AG04450 (cell line): ENCODE measurements around the gene KCNJ15. TPM values are rescaled to one million over a fixed set of nuclear protein-coding genes. Genes with fewer than 3 reads are reported as not detected.

Source experiments
- CTCF ChIA-PET: fragments of 300-600, 350-600 bp; formaldehyde crosslinking; extraction: SDS; loops from one replicate; lab custom pipeline; 2022; ENCODE audit warnings: antibody characterized with exemption, inconsistent platforms; lab: Charles Lee
- POLR2A ChIA-PET: fragments of 350-600 bp; formaldehyde crosslinking; extraction: SDS; loops from one replicate; lab custom pipeline; 2021; ENCODE audit warnings: antibody characterized with exemption, inconsistent platforms; lab: Yijun Ruan, JAX
- DNase-seq: peaks from one replicate; pipeline ENCODE4 v3.0.0-alpha.2; 2011; ENCODE audit warnings: low read depth, low spot score
- H3K27ac ChIP-seq: one replicate; pipeline ENCODE4 v1.5.1; 2012; ENCODE audit warnings: low read depth, low read length, control low read depth
- H3K27me3 ChIP-seq: one replicate; pipeline ENCODE4 v1.6.0; 2012; ENCODE audit warnings: low read length; ENCODE audit not compliant: control insufficient read depth, insufficient read depth
- H3K4me3 ChIP-seq: 2 replicates; pipeline ENCODE4 v1.5.1; 2011; ENCODE audit warnings: mild to moderate bottlenecking, low read depth, low read length, control low read depth
- H3K9me3 ChIP-seq: 2 replicates; pipeline ENCODE4 v1.5.1; 2012; ENCODE audit warnings: low read length; ENCODE audit not compliant: control insufficient read depth, insufficient read depth
- polyA plus RNA-seq: library from polyadenylated mRNA; depleted of rRNA; stranded (reverse); fragments of >200 nt; gene quantifications from 2 replicates; pipeline ENCODE4 v1.2.3, GENCODE V29; 2011
- TF ChIP-seq, protein P1 (sequence below): IDR thresholded peaks from 2 replicates; pipeline ENCODE4 v1.5.1; 2011; ENCODE audit warnings: low read depth, low read length, control low read depth, inconsistent platforms

Gene KCNJ15
- polyA plus RNA-seq, 1 experiment: 0.07 TPM

DNA sequence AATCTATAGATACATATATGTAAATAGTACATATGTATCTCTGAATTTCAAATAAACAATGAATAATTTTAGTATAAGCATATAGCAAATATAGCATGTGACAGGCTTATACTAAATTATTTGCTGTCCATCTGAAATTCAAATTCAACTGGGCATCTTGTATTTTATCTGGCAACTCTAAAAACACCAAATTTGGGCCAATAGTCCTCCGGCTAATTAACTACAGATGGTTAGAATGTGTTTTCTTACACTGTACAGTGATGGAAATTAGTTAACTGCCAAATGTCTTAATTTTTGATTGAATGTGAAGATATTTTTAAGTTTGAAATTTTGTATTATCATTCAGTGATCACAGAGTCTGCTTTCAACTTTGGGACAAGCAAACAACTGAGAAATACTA lies 30.7 kb downstream of the KCNJ15 start:
- no peaks in the 10 kb centered on the region for H3K27me3 ChIP-seq
- TF ChIP-seq, protein P1, sequence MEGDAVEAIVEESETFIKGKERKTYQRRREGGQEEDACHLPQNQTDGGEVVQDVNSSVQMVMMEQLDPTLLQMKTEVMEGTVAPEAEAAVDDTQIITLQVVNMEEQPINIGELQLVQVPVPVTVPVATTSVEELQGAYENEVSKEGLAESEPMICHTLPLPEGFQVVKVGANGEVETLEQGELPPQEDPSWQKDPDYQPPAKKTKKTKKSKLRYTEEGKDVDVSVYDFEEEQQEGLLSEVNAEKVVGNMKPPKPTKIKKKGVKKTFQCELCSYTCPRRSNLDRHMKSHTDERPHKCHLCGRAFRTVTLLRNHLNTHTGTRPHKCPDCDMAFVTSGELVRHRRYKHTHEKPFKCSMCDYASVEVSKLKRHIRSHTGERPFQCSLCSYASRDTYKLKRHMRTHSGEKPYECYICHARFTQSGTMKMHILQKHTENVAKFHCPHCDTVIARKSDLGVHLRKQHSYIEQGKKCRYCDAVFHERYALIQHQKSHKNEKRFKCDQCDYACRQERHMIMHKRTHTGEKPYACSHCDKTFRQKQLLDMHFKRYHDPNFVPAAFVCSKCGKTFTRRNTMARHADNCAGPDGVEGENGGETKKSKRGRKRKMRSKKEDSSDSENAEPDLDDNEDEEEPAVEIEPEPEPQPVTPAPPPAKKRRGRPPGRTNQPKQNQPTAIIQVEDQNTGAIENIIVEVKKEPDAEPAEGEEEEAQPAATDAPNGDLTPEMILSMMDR: no peak
- ChIA-PET POLR2A (no interaction called here), CTCF (no interaction called here)
- H3K9me3 ChIP-seq: no peaks in the 10 kb centered on the region
- no peak overlapping the region for H3K4me3 ChIP-seq
- H3K27ac ChIP-seq: no peak overlapping the region
- DNase-seq: no peak

DNA sequence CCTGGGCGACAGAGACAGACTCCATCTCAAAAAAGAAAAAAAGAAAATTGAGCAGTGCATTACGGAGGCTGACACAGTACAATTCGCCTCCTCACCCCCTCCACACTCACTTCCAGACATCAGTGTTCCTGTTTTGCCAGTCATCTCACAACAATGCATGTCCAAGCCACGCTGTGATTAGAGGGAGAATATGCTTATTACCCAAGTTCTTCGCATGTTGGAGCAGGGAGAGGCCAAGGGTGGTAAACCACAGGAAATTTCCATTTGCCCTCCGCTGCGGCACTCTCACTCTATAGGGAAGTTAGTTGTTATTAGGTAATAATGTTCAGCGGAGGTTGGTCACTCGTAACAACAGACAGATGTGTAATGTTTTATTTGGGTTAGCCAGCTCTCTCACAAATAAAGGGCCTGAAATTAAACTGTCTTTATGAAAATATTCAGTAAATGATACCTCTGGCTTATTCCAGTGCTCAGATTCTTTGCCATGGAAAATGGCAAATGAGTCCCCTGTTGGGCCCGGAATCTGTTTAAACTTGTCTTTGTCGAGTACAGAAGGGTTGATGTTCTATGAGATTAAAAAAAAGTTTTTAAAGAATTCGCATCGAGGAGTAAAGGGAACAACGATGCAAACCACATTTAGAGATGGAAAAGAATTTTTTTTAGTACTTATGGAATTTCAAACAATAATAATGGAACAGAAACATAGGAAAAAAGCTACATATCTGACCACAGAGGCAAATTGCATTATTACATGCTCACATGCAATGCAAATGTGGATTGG lies 33.1 kb downstream of the KCNJ15 start:
- TF ChIP-seq, protein P1: no peak
- H3K27ac ChIP-seq: peak overlapping the region; percentile 42
- no peaks in the 10 kb centered on the region for H3K9me3 ChIP-seq

DNA sequence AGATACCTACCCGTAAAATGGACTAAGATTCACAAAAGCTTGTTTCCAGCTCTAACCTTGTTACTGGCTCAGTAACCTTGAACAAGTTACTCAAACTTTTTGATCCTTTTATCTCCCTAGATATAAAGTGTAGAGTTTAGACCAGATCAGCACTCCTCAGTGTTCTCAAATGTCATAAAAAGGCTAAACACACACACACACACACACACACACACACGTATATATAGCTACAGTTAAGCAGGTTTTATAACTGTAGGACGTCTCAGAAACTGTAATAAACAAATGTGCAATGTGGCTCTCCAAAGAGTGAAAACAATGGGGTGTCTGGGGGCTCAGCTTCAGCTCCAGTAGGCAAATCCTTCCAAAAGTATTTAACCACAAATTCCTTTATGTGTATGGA lies 34.0 kb downstream of the KCNJ15 start:
- no peak for DNase-seq
- Histone ChIP-seq H3K9me3 (no peaks in the 10 kb centered on the region), H3K4me3 (no peak overlapping the region), H3K27me3 (no peaks in the 10 kb centered on the region), H3K27ac (no peak overlapping the region)
- POLR2A ChIA-PET: interaction anchor here (1.8 kb wide), 1 partner anchor 16 kb away, joined by 6 read pairs; no protein-coding TSS in a partner anchor
- TF ChIP-seq, protein P1: no peak
- CTCF ChIA-PET: interaction anchor here (1.0 to 1.6 kb wide), 4 partner anchors 61 to 131 kb away, joined by 3 to 7 read pairs (median 4); no protein-coding TSS in a partner anchor

More for the DNA sequence above, 33.1 kb downstream of the KCNJ15 start:
- ChIA-PET POLR2A (interaction anchor here (0.7 to 1.8 kb wide), 3 partner anchors 16 to 34 kb away, joined by 3 to 6 read pairs (median 3); no protein-coding TSS in a partner anchor), CTCF (interaction anchor here (0.8 to 1.6 kb wide), 4 partner anchors 9 to 130 kb away, joined by 3 to 7 read pairs (median 4); no protein-coding TSS in a partner anchor)
- DNase-seq: peak; percentile 83
- no peak overlapping the region for H3K4me3 ChIP-seq
- H3K27me3 ChIP-seq: no peaks in the 10 kb centered on the region

DNA sequence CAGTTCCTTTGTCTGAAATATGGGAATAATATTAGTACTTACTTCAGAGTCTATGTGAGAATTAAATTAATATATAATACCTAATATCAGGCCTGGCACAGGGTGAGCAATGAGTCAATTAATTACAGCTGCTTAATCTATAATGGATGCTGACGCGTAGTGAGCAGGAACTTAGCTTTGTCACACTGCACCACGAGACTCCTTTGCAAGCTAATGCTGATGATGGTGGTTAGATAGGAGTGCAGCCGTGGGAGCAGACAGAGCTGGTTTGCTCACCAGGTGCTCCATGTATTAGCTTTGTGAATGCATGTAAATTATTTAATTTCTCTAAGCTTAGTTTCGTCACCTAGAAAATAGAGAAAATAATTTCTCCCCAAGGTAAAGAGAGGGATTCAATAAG lies 35.1 kb downstream of the KCNJ15 start:
- ChIA-PET CTCF (interaction anchor here (1.2 kb wide), 1 partner anchor 73 kb away, joined by 4 read pairs; no protein-coding TSS in a partner anchor), POLR2A (interaction anchor here (1.4 to 1.8 kb wide), 2 partner anchors 14 to 15 kb away, joined by 4 to 6 read pairs; no protein-coding TSS in a partner anchor)
- no peaks in the 10 kb centered on the region for H3K9me3 ChIP-seq
- no peak for DNase-seq
- H3K4me3 ChIP-seq: no peak overlapping the region
- no peak overlapping the region for H3K27ac ChIP-seq
- no peaks in the 10 kb centered on the region for H3K27me3 ChIP-seq
- TF ChIP-seq, protein P1: no peak

DNA sequence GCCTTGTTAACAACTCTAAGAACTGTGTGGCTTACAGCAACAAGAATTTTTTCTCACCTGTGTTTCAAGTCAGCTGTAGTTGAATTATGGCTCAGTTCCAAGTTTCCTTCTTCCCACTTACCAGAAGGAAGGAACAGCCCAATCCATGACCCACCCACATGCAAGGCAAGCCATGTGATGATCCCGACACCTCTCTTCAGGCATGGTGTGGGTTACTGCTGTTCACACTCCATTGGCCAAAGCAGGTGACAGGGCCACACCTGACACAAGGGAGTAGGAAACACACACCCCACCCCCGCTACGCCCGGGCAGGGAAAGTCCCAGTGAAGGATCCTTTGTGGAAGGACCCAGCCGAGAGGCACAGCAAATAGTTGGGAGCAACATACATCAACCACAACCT lies 36.3 kb downstream of the KCNJ15 start:
- POLR2A ChIA-PET: no interaction called here
- H3K27me3 ChIP-seq: no peaks in the 10 kb centered on the region
- no peak overlapping the region for H3K27ac ChIP-seq
- CTCF ChIA-PET: interaction anchor here (1.5 kb wide), 1 partner anchor 59 kb away, joined by 9 read pairs; no protein-coding TSS in a partner anchor
- TF ChIP-seq, protein P1: no peak
- H3K9me3 ChIP-seq: no peaks in the 10 kb centered on the region
- DNase-seq: no peak
- H3K4me3 ChIP-seq: no peak overlapping the region
